Measurements from ENCODE around the gene SSH3. TPM values are rescaled to one million over a fixed set of nuclear protein-coding genes. Genes with fewer than 3 reads are reported as not detected.

The SSH3 gene
- total RNA-seq, 2 experiments from 2014 or later, result 7.4 to 9.1 TPM

GRCh38 chr11:67268081-67268961 is 35.0 kb upstream of the SSH3 start:
- no peak for TF ChIP-seq CTCF (IDR thresholded peaks at IDR 0.05)
- Mint-ChIP-seq H3K4me1 (ENCODE audit: low read depth) (peaks cover 62% of the 10 kb centered on the region), H3K27ac (peak overlapping the region; percentile 97), H3K27me3 (no peaks in the 10 kb centered on the region), H3K4me3 (peak overlapping the region; percentile 90), H3K9me3 (no peaks in the 10 kb centered on the region), H3K36me3 (ENCODE audit: low read depth) (peaks cover 62% of the 10 kb centered on the region)
- peak; percentile 61 for ATAC-seq
- intact Hi-C loops (cut with micrococcal nuclease), result loop anchor here (2.0 kb wide), 1 partner anchor 48 kb away; no protein-coding TSS in a partner anchor
- ChIA-PET CTCF (interaction anchor here (1.0 to 7.1 kb wide), 9 partner anchors 9 to 361 kb away, joined by 3 to 65 read pairs (median 8); partner anchors contain the start of genes ANKRD13D and TBC1D10C), POLR2A (interaction anchor here (0.6 to 19.8 kb wide), 18 partner anchors 12 to 706 kb away, joined by 3 to 308 read pairs (median 5); partner anchors contain the start of genes ANKRD13D and PTPRCAP)
- DNase-seq, result peak; percentile 93

- ATAC-seq (no peak), DNase-seq (no peak)
- intact Hi-C loops (cut with micrococcal nuclease), result loop anchor here (2.0 kb wide), 1 partner anchor 48 kb away; no protein-coding TSS in a partner anchor
- no peak for TF ChIP-seq CTCF (IDR thresholded peaks at IDR 0.05)
- peak overlapping the region; percentile 90 for H3K4me3 Mint-ChIP-seq
- peak overlapping the region; percentile 97 for H3K27ac Mint-ChIP-seq
- ChIA-PET POLR2A (interaction anchor here (0.9 to 19.8 kb wide), 8 partner anchors 11 to 84 kb away, joined by 3 to 308 read pairs (median 6); partner anchors contain the start of gene ANKRD13D), CTCF (interaction anchor here (2.3 to 7.1 kb wide), 4 partner anchors 9 to 49 kb away, joined by 6 to 65 read pairs (median 34); partner anchors contain the start of gene ANKRD13D)
- H3K36me3 Mint-ChIP-seq (ENCODE audit: low read depth), result peaks cover 62% of the 10 kb centered on the region
- no peaks in the 10 kb centered on the region for H3K27me3 Mint-ChIP-seq
- H3K9me3 Mint-ChIP-seq, result no peaks in the 10 kb centered on the region
- peaks cover 62% of the 10 kb centered on the region for H3K4me1 Mint-ChIP-seq (ENCODE audit: low read depth)
Observed at GRCh38 chr11:67268962-67269268, 34.4 kb upstream of the SSH3 start.

GRCh38 chr11:67269401-67270255 is 33.7 kb upstream of the SSH3 start:
- intact Hi-C loops (cut with micrococcal nuclease), result loop anchor here (2.0 kb wide), 2 partner anchors 19 to 47 kb away; partner anchors contain the start of gene ANKRD13D
- Mint-ChIP-seq H3K36me3 (ENCODE audit: low read depth) (peaks cover 66% of the 10 kb centered on the region), H3K27me3 (no peaks in the 10 kb centered on the region), H3K4me1 (ENCODE audit: low read depth) (peaks cover 59% of the 10 kb centered on the region), H3K9me3 (no peaks in the 10 kb centered on the region), H3K4me3 (peak overlapping the region; percentile 90), H3K27ac (peak overlapping the region; percentile 97)
- no peak for DNase-seq
- no peak for TF ChIP-seq CTCF (IDR thresholded peaks at IDR 0.05)
- no peak for ATAC-seq
- ChIA-PET CTCF (interaction anchor here (1.4 to 7.1 kb wide), 6 partner anchors 8 to 113 kb away, joined by 3 to 65 read pairs (median 6); partner anchors contain the start of gene ANKRD13D), POLR2A (interaction anchor here (0.8 to 19.8 kb wide), 11 partner anchors 10 to 187 kb away, joined by 3 to 308 read pairs (median 5); partner anchors contain the start of gene ANKRD13D)

GRCh38 chr11:67270256-67271204 is 32.8 kb upstream of the SSH3 start:
- Mint-ChIP-seq H3K27ac (peak overlapping the region; percentile 97), H3K9me3 (no peaks in the 10 kb centered on the region), H3K36me3 (ENCODE audit: low read depth) (peaks cover 71% of the 10 kb centered on the region), H3K4me3 (peak overlapping the region; percentile 90), H3K27me3 (no peaks in the 10 kb centered on the region), H3K4me1 (ENCODE audit: low read depth) (peaks cover 58% of the 10 kb centered on the region)
- TF ChIP-seq CTCF (IDR thresholded peaks at IDR 0.05), result no peak
- intact Hi-C loops (cut with micrococcal nuclease), result loop anchor here (2.0 kb wide), 1 partner anchor 18 kb away; the partner anchor contains the start of gene ANKRD13D
- no peak for ATAC-seq
- ChIA-PET POLR2A (interaction anchor here (0.7 to 19.8 kb wide), 18 partner anchors 8 to 197 kb away, joined by 3 to 308 read pairs (median 4); partner anchors contain the start of genes ANKRD13D and SSH3), CTCF (interaction anchor here (0.9 to 7.1 kb wide), 10 partner anchors 8 to 112 kb away, joined by 3 to 65 read pairs (median 6); partner anchors contain the start of gene ANKRD13D)
- DNase-seq, result no peak
